ENCODE results near the gene IKZF2.

The IKZF2 gene

DNA sequence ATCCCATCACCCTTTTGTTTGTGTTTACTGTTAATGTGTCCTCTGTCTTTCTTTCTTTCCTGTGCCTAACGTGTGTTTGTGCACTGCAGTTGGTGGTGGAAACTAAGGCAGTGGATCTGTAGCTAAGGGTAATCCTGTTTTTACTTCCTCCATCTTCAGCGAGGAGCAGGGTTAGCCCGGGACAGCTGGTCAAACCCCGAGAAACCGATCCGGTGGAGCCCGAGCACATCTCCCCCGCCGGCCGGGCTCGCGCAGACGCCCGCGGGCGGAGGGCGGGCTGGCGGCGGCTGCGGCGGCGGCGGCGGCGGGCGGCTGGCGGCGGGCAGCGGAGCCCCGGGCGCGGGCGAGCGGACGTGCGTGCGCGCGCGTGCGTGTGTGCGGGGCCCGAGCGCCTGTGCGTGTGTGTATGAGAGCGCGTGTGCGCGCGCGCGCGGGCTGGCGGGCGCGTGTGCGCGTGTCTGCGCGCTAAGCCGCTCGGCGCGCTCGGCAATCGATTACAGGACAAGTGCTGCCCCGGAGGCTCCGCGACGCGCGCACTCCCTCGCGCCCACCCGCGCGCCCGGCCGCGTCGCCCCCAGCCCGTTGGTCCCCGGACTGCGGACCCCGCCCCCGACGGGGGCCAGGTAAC is at the start of gene IKZF2:
Gene IKZF2, minus strand, starts transcription at position 176 of the 628 bp plus-strand sequence. CDS start 2,983 bp downstream, outside the sequence.
- DNase-seq (ENCODE audit: low read depth), result peak; percentile 69

- DNase-seq (ENCODE audit: low read depth), result no peak
Measured at GRCh38 chr2:213199871-213200270, 48.5 kb upstream of the IKZF2 start.

DNA sequence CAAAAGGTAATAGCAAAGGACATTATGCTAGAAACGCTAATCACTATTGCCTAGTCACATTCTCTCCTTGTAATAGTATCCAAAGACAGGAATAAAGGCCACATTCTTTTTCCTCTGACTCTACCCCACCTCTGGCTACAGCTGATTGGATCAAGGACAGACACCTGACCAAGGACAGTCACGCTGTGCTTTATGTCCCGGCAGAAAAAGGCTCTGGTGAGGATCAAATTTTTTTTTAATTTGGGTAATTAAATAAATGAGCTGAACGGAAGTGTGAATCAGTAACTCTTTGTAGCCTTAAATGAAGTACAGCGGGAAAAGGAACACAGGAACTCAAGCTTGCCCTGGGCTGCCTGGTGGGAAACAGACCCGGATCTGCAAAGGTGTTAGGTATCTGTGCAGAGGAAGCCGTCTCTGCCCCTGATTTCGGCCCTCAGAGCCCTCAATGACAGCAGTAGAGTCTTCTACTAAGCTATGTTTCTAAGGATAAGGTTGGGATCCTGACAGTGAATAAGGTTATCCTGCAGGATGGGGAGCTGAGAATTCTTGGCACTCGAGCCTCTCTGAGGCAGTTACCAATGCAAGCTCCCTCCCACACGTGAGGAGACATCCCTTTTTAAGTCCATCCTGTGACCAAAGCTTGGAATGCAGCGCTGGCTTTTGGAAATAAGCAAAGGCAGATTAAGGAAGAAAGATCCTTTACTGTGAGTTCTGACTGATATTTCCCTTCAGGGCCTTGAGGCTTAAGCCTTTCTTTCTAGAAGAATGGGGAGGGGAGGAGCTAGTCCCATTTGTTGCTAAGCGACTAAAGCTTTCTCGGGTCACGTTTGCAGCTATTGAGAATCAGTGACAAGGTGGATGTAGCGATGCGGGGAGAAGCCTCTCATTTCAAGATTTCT is 37.8 kb upstream of the IKZF2 start:
- DNase-seq (ENCODE audit: low read depth), result no peak

GRCh38 chr2:213188533-213188867 is 37.1 kb upstream of the IKZF2 start:
- no peak for DNase-seq (ENCODE audit: low read depth)

DNA sequence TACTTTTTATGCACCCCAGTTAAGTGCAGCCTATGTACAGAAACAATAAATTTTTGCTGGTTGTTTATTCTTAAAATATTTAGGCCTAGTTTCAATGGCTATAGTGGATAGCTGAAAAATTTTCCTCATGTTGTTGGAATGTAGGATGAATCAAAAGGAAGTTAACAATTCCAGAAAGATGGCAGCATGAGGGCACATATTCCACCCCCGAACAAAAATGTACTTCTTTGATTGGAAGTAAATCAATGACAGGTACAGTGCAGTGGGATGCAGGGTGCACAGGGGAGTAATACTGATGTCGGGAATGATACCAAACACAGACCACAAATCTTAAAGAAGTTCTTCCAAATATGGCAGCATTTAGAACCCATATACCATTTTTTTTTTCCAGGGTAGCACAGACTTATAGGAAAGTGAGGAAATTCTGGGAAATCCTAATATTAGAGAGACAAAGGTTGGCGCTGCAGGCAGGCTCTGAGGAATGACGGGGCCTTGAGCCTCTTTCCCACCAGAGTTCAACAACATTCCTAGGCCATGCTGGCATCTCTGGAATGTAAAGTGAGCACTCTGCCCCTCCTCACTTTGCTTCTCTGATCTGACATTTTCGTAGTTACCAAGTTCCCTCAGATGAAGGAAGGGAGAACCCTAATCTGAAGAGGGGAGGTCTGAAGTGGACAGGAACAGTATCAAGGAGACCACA is 36.6 kb upstream of the IKZF2 start:
- no peak for DNase-seq (ENCODE audit: low read depth)

GRCh38 chr2:213187386-213187785 is 36.0 kb upstream of the IKZF2 start:
- DNase-seq (ENCODE audit: low read depth), result no peak

DNA sequence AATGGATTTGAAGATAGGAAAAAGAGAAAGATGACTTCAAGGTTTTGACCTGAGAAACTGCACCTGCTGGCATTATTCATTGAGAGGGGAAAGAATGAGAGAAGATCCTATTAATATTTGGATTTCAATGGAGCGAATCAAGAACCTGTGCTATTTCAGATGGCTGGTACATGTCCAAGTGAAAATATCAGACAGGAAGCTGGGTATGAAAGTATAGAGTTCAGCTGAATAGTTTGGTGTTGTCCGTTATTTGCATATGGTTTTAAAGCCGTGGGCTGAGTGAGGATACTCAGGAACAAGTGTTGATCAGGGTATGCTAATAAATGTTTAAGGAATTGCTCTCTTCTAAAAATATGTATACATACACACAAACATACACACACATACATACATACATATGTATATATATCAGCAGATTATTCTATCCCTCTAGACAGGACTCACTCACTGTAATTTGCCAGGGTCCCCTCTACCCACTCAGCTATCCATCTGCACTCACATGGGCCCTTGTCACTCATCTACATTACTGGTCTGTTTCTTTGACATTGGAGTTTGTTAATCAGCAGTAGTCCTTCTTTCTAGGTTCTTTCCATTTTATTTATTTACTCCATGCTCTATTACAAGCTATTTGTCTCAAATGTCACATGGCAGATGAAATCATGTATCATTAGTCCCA is 33.9 kb upstream of the IKZF2 start:
- DNase-seq (ENCODE audit: low read depth), result no peak

DNA sequence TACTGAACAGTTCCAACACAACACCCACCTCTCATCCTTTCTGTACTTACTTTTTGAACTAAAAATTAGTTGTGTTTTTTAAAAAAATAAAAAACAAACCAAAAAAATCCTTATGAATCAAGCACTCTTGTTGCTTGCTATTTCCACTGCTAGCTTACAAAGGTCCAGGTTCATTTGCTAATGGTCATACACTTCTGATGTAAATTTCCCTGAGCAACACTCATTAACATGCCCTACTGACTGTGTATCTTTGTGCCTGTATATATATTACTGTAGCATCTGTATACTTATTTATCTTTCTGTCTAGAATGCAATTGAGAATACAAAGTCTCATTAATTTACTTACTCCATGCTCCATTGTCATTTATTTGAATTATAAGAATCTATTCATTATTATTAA is 30.3 kb upstream of the IKZF2 start:
- no peak for DNase-seq (ENCODE audit: low read depth)

DNA sequence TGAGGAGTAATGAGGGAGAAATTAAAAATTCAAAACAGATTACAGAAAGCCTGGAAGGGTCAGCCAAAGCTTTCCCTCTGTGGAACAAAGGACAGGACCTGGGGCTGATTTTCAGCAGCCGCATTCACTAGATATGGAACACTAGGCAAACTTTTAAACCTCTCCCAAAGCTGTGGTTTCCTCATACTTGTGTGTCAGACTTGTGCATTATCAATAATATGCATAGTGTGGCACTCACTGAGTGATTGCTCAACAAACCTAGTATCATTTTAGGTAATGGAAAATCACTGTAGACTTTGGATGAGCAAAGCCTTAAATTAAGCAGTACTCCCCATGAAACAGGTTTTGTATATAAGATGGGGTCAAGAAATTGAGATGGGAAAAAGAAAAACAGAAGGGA is 26.3 kb upstream of the IKZF2 start:
- DNase-seq (ENCODE audit: low read depth), result no peak

- DNase-seq (ENCODE audit: low read depth), result no peak
Measured at GRCh38 chr2:213175673-213176247, 24.3 kb upstream of the IKZF2 start.

GRCh38 chr2:213172641-213173040 is 21.2 kb upstream of the IKZF2 start:
- DNase-seq (ENCODE audit: low read depth), result no peak

DNA sequence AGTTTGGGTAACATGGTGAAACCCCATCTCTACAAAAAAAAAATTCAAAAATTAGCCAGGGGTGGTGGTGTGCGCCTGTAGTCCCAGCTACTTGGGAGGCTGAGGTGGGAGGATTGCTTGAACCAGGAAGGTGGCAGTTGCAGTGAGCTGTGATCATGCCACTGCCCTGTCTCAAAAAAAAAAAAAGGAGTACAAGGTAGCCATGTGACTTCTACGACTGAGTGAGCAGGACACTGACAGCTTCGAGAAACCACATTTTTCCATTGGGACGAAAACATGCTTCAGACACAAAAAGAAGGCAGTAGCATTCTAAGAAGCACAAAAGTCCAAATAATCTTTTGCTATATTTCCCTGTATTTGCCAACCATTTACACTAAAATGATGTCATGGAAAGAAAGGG is 19.7 kb upstream of the IKZF2 start:
- no peak for DNase-seq (ENCODE audit: low read depth)

DNA sequence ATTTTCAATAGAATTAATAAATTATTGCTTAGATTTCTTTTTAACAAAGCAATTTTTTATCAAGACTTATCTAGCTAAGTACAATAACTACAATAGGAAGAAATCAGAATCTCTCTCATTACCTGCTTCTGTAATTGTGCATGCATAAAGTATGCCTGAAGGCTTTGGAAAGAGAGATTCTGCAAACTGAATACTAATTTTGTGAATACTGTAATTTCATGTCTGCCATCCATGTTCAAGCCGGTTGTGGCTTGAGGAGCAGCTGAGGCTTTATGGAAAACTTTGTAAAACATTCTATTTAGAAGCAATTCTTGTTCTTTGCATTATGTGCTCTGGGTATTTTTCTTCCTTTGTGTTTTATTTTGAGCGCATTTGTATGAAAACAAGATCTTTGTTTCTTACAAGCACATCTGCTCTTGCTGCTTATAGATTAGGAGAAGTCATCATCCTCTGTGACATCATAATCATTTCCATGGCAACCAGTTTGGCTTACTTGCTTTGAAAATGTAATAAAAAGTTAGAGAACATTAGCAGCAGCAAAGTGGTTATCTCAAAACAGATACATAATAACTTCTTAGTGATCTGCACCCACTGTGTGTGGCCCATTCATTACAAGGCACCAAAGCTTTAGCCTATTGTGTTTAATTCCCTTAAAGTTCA is 16.0 kb upstream of the IKZF2 start:
- no peak for DNase-seq (ENCODE audit: low read depth)

DNA sequence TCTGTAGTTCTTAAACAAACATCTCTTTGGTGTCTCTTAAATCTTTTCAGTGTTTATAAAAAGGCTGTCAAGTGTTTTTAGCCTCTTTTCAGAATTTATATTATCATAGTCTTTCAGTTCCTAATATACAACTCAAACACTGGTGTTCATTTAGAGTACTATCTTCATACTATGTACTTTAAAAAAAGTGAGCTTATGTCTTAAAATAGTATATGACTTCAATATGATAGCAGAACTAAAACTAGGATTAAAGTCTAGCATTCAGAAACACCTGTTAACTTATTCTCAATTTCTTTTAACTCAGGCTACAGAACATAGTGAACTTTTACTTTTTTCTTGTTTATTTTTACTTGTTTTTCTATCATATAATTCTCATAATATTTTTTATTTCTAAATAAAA is 14.7 kb upstream of the IKZF2 start:
- no peak for DNase-seq (ENCODE audit: low read depth)

DNA sequence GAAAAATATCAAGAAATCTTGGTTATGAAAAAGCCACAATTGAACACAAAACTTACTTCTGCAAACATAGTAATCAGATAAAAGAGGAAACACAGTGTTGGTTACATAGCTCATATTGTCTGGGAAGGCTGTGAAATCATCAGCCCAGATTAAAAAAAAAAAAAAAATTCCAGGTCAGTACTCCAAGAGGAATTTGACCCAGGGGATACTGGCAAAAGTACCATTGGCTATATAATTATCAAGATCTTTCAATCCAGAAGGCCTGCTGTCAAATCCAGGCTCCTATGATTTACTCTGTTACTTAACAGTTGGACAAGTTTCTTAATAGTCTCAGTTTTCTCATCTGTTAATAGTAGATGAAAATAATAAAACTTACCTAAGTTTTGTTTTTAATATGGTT is 12.9 kb upstream of the IKZF2 start:
- DNase-seq (ENCODE audit: low read depth), result no peak

GRCh38 chr2:213162516-213163118 is 11.2 kb upstream of the IKZF2 start:
- DNase-seq (ENCODE audit: low read depth), result no peak

DNA sequence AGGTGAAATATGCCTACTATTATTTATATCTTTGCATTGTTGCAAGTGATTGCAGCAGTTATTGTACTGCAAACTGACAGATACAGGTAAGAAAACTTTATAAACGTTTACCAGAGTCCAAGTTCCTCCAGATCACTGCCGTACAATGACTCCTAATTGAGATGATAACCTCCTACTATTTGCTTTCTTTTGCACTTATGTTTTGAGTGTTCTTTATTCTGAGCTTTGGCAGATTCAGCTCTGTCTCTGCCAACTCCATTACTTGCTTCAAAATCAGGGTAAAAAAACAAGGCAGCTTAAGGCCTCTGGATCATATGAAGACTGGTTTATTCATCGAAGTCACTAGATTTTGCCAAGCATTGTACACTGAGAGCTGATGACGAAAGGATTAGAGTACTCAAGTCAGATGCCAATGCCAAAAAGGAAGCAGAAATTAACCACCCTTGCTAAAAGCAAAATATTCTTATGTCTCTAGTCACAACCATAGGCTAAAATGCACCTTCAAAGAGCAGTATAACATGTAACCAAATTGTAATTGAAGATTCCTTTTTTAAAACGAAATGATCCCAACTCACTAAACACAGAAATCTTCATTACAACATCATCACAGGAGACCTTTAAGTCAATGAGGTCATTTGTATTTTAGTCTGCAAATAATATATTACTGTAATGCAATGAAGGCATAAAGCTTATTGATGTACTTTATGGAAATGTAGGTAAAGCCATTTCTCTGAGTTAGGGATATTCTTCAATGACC is 10.5 kb upstream of the IKZF2 start:
- no peak for DNase-seq (ENCODE audit: low read depth)

GRCh38 chr2:213159768-213160167 is 8.4 kb upstream of the IKZF2 start:
- DNase-seq (ENCODE audit: low read depth), result no peak

GRCh38 chr2:213157242-213157641 is 5.8 kb upstream of the IKZF2 start:
- no peak for DNase-seq (ENCODE audit: low read depth)

DNA sequence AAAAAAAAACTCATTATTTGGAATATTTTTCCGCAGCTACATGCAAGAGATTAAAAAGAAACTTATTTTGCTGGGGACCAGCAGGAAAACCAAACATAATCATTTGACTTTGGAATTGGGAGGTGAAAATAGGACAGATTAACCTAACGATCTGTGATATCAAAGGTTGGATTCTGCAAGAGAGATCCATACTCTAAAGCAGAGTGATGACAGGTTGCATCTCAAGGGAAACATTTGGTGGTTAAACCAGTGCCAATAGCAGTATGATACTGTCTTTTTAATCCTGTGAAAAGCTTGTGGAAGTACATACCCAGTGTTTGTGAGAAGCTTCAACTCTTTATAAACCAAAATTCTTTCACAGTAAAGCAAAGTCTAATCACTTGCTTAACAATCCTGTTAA is 5.3 kb upstream of the IKZF2 start:
- DNase-seq (ENCODE audit: low read depth), result no peak
